Osteoblast (primary cell): ENCODE measurements around the gene JPH2. TPM values are rescaled to one million over a fixed set of nuclear protein-coding genes. Genes with fewer than 3 reads are reported as not detected.

Experiments
- DNase-seq: peaks from one replicate; pipeline ENCODE4 v3.0.0; 2011; ENCODE audit warnings: low spot score, mixed read lengths; ENCODE audit not compliant: insufficient read length; ENCODE audit errors: missing footprints
- H2AFZ ChIP-seq: 2 replicates; pipeline ENCODE4 v1.6.0; 2011; ENCODE audit warnings: mild to moderate bottlenecking, low read length
- H3K27ac ChIP-seq: 2 replicates; pipeline ENCODE4 v1.5.1; 2011; ENCODE audit warnings: mild to moderate bottlenecking, low read depth, low read length, moderate library complexity
- H3K27me3 ChIP-seq: 2 replicates; pipeline ENCODE4 v1.6.0; 2012; ENCODE audit warnings: mild to moderate bottlenecking, control low read depth, inconsistent platforms, low read length, moderate library complexity; ENCODE audit not compliant: insufficient read depth
- H3K36me3 ChIP-seq: 2 replicates; pipeline ENCODE4 v1.5.1; 2011; ENCODE audit warnings: mild to moderate bottlenecking, low read length, control low read depth, moderate library complexity; ENCODE audit not compliant: insufficient read depth
- H3K4me1 ChIP-seq: 2 replicates; pipeline ENCODE4 v1.5.1; 2011; ENCODE audit warnings: mild to moderate bottlenecking, low read length, control low read depth, moderate library complexity; ENCODE audit not compliant: insufficient read depth
- H3K4me2 ChIP-seq: 2 replicates; pipeline ENCODE4 v1.6.0; 2011; ENCODE audit warnings: mild to moderate bottlenecking, low read length; ENCODE audit not compliant: insufficient read depth
- H3K4me3 ChIP-seq: fragments of 200-600 bp; sonication (generic); 3 replicates; pipeline ENCODE4 v1.5.1; 2012; ENCODE audit warnings: mild to moderate bottlenecking, low read length, inconsistent platforms; ENCODE audit not compliant: insufficient read depth
- H3K79me2 ChIP-seq: 2 replicates; pipeline ENCODE4 v1.6.0; 2012; ENCODE audit warnings: mild to moderate bottlenecking, low read length, control low read depth, inconsistent platforms; ENCODE audit not compliant: insufficient read depth
- H3K9me3 ChIP-seq: 2 replicates; pipeline ENCODE4 v1.5.1; 2011; ENCODE audit warnings: low read depth, low read length, control low read depth
- H4K20me1 ChIP-seq: 2 replicates; pipeline ENCODE4 v1.6.0; 2012; ENCODE audit warnings: mild to moderate bottlenecking, low read length, control low read depth; ENCODE audit not compliant: insufficient read depth
- CTCF ChIP-seq: IDR thresholded peaks from 2 replicates; pipeline ENCODE4 v1.5.1; 2011; ENCODE audit warnings: mild to moderate bottlenecking, low read depth, low read length, moderate library complexity; ENCODE audit errors: extremely low read depth
- total RNA-seq: library from RNA; depleted of rRNA; stranded (reverse); fragments of >200 nt; gene quantifications from 2 replicates; pipeline ENCODE4 v1.2.3, GENCODE V29; 2012

Gene JPH2
- total RNA-seq, 1 donor: 2.2 TPM

GRCh38 chr20:44083220-44083933 is 103.6 kb downstream of the JPH2 start:
- Histone ChIP-seq H3K36me3 (no peaks in the 10 kb centered on the region), H3K27ac (no peak overlapping the region), H3K9me3 (no peaks in the 10 kb centered on the region), H3K4me1 (peaks cover 15% of the 10 kb centered on the region), H3K4me2 (no peak overlapping the region), H2AFZ (no peak overlapping the region), H3K79me2 (no peaks in the 10 kb centered on the region), H3K27me3 (no peaks in the 10 kb centered on the region), H4K20me1 (no peaks in the 10 kb centered on the region), H3K4me3 (no peak overlapping the region)
- TF ChIP-seq CTCF: no peak
- no peak for DNase-seq

GRCh38 chr20:44081888-44082287 is 105.1 kb downstream of the JPH2 start:
- peaks cover 15% of the 10 kb centered on the region for H3K4me1 ChIP-seq
- no peak overlapping the region for H2AFZ ChIP-seq
- H3K4me2 ChIP-seq: no peak overlapping the region
- no peak for TF ChIP-seq CTCF
- H3K27me3 ChIP-seq: no peaks in the 10 kb centered on the region
- no peak for DNase-seq
- no peak overlapping the region for H3K27ac ChIP-seq
- no peaks in the 10 kb centered on the region for H3K9me3 ChIP-seq
- H3K79me2 ChIP-seq: no peaks in the 10 kb centered on the region
- H3K4me3 ChIP-seq: no peak overlapping the region
- no peaks in the 10 kb centered on the region for H3K36me3 ChIP-seq
- no peaks in the 10 kb centered on the region for H4K20me1 ChIP-seq

GRCh38 chr20:44081476-44081875 is 105.5 kb downstream of the JPH2 start:
- Histone ChIP-seq H3K27ac (no peak overlapping the region), H2AFZ (no peak overlapping the region), H3K79me2 (no peaks in the 10 kb centered on the region), H3K27me3 (no peaks in the 10 kb centered on the region), H4K20me1 (no peaks in the 10 kb centered on the region), H3K36me3 (no peaks in the 10 kb centered on the region), H3K4me1 (peaks cover 15% of the 10 kb centered on the region), H3K4me3 (no peak overlapping the region), H3K9me3 (no peaks in the 10 kb centered on the region), H3K4me2 (no peak overlapping the region)
- DNase-seq: no peak
- TF ChIP-seq CTCF: no peak

- H3K4me3 ChIP-seq: no peak overlapping the region
- H3K27ac ChIP-seq: no peak overlapping the region
- no peaks in the 10 kb centered on the region for H3K79me2 ChIP-seq
- H3K36me3 ChIP-seq: no peaks in the 10 kb centered on the region
- H3K27me3 ChIP-seq: no peaks in the 10 kb centered on the region
- peaks cover 15% of the 10 kb centered on the region for H3K4me1 ChIP-seq
- DNase-seq: peak; percentile 96
- H3K9me3 ChIP-seq: no peaks in the 10 kb centered on the region
- no peak overlapping the region for H2AFZ ChIP-seq
- peak overlapping the region; percentile 34 for H3K4me2 ChIP-seq
- TF ChIP-seq CTCF: peak; percentile 99
- H4K20me1 ChIP-seq: no peaks in the 10 kb centered on the region
These were observed 106.2 kb downstream of the JPH2 start for GRCh38 chr20:44080646-44081267.
